ENCODE measurements around the gene CDKN2D. TPM values are rescaled to one million over a fixed set of nuclear protein-coding genes. Genes with fewer than 3 reads are reported as not detected.

CDKN2D gene
- total RNA-seq, 2 donors from 2014 or later = 3.7 to 8.2 TPM

DNA sequence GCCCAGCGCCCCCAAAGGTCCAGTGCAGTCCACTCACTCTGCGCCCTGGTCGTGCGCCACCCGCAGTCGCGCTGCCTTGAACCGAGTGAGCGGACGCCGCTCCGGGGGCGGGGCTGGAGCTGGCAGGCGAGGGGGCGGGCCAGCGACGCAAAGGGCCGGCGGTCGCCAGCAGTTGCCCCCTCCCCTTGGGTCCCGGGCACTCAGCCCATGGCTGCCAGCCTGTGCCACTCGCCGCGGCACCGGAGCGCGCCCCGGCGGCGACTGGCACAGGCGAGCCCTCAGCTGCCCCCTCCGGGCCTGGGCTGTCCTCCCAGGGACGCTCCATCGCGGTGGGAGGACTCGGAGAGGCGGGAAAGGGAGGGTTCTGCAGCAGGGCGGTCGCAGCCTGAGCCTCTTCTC, 51.4 kb downstream of the CDKN2D start, which contains the start of gene S1PR5:
TSS of gene S1PR5 (minus strand) at position 87 of the 399 bp plus-strand sequence. CDS start 2,436 bp downstream, outside the sequence.
- DNase-seq (ENCODE audit: low spot score) = no peak
- TF ChIP-seq POLR2A (IDR thresholded peaks at IDR 0.05) = peak; percentile 39
- TF ChIP-seq, protein P1, sequence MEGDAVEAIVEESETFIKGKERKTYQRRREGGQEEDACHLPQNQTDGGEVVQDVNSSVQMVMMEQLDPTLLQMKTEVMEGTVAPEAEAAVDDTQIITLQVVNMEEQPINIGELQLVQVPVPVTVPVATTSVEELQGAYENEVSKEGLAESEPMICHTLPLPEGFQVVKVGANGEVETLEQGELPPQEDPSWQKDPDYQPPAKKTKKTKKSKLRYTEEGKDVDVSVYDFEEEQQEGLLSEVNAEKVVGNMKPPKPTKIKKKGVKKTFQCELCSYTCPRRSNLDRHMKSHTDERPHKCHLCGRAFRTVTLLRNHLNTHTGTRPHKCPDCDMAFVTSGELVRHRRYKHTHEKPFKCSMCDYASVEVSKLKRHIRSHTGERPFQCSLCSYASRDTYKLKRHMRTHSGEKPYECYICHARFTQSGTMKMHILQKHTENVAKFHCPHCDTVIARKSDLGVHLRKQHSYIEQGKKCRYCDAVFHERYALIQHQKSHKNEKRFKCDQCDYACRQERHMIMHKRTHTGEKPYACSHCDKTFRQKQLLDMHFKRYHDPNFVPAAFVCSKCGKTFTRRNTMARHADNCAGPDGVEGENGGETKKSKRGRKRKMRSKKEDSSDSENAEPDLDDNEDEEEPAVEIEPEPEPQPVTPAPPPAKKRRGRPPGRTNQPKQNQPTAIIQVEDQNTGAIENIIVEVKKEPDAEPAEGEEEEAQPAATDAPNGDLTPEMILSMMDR (IDR thresholded peaks at IDR 0.05) = no peak
- Histone ChIP-seq H3K27ac (peak within 1 kb of the TSS; percentile 53 to 56), H3K4me3 (peak within 1 kb of the TSS; percentile 27 to 38), H3K9me3 (no peaks in the 10 kb centered on the region), H3K27me3 (replicated peaks; ENCODE audit: insufficient read depth) (no peaks in the 10 kb centered on the region), H3K4me1 (replicated peaks) (no peaks in the 10 kb centered on the region), H3K36me3 (no peaks in the 10 kb centered on the region)
- under 1% methylated on average over 30 of the region's 39 CpGs for WGBS
- intact Hi-C loops (cut with DNase I) = no loop called here

- 26% methylated on average over 10 of the region's 10 CpGs for WGBS
- intact Hi-C loops (cut with DNase I) = no loop called here
- no peak for DNase-seq (ENCODE audit: low spot score)
- no peak for TF ChIP-seq POLR2A (IDR thresholded peaks at IDR 0.05)
- TF ChIP-seq, protein P1 (IDR thresholded peaks at IDR 0.05) = no peak
- no peak for TF ChIP-seq POLR2AphosphoS5 (IDR thresholded peaks at IDR 0.05)
- H3K27ac ChIP-seq = peak overlapping the region; percentile 53 to 56
- no peaks in the 10 kb centered on the region for H3K36me3 ChIP-seq
- peak overlapping the region; percentile 27 to 38 for H3K4me3 ChIP-seq
- H3K4me1 ChIP-seq (replicated peaks) = no peaks in the 10 kb centered on the region
- H3K9me3 ChIP-seq = no peaks in the 10 kb centered on the region
- no peaks in the 10 kb centered on the region for H3K27me3 ChIP-seq (replicated peaks; ENCODE audit: insufficient read depth)
Measured at GRCh38 chr19:10516671-10517286, 52.0 kb downstream of the CDKN2D start.

MicroRNAs within 50 kb of the gene (microRNA counts, 767-probe panel; counts per million panel counts)
- 1,866 to 2,180 counts per million in 2 donors for microRNA hsa-miR-1238

Small RNAs within 50 kb of the gene (microRNA-seq; reads per million reads assigned to microRNA genes)
- gene MIR1238 = not detected

Small RNAs within 50 kb of the gene (small RNA-seq; reads per million reads assigned to genes)
- gene MIR1238 = 0 reads per million in 2 donors
- 0 reads per million in 2 donors for gene RNU7-140P

Other genes with a start within 250 kb of the CDKN2D start
- 10 to 100 TPM; 50.2 to 53.2 TPM for gene RAVER1, start 235.4 kb downstream of the CDKN2D start, total RNA-seq
- gene ICAM3, start 229.4 kb downstream of the CDKN2D start, total RNA-seq = 1 to 10 TPM; 6.4 to 6.5 TPM
- gene TYK2, start 188.4 kb downstream of the CDKN2D start, total RNA-seq = 100 to 1,000 TPM in 1 of 2 donors, 10 to 100 TPM in 1; 90.8 to 161 TPM
- 100 to 1,000 TPM; 135 to 159 TPM for gene CDC37, start 165.4 kb downstream of the CDKN2D start, total RNA-seq
- gene PDE4A, start 148.4 kb downstream of the CDKN2D start, total RNA-seq = 10 to 100 TPM; 14.5 to 15.1 TPM
- 10 to 100 TPM; 93.4 to 94.2 TPM for gene KEAP1, start 65.6 kb downstream of the CDKN2D start, total RNA-seq
- gene S1PR5, start 51.5 kb downstream of the CDKN2D start, total RNA-seq = 10 to 100 TPM in 1 of 2 donors, 1 to 10 TPM in 1; 3.4 to 17.0 TPM
- gene ATG4D, start 25.1 kb downstream of the CDKN2D start, total RNA-seq = 10 to 100 TPM; 36.3 to 57.9 TPM
- gene KRI1, start 3.0 kb downstream of the CDKN2D start, total RNA-seq = 10 to 100 TPM; 23.6 to 23.8 TPM
- 10 to 100 TPM; 28.1 to 85.8 TPM for gene AP1M2, start 18.3 kb upstream of the CDKN2D start, total RNA-seq
- gene SLC44A2, start 56.6 kb upstream of the CDKN2D start, total RNA-seq = 100 to 1,000 TPM in 1 of 2 donors, 10 to 100 TPM in 1; 91.1 to 402 TPM
- 100 to 1,000 TPM; 112 to 192 TPM for gene ILF3, start 85.4 kb upstream of the CDKN2D start, total RNA-seq
- gene QTRT1, start 132.5 kb upstream of the CDKN2D start, total RNA-seq = 10 to 100 TPM; 45.0 to 49.0 TPM
- 100 to 1,000 TPM; 137 to 279 TPM for gene DNM2, start 149.1 kb upstream of the CDKN2D start, total RNA-seq

Measured in prostate gland (tissue), 2 donors.